SK-N-MC (cell line): Measurements from ENCODE around the gene HSPB6.

Source experiments
- EZH2 ChIP-seq: fragments of 200-600 bp; sonication (generic); IDR thresholded peaks from one replicate; pipeline ENCODE4 v1.6.1; 2017; ENCODE audit warnings: antibody characterized with exemption
- FOXP2 ChIP-seq: optimal IDR thresholded peaks from 2 replicates; pipeline ENCODE3; 2011; ENCODE audit warnings: mild to moderate bottlenecking, moderate library complexity; ENCODE audit not compliant: insufficient read depth; ENCODE audit errors: extremely low read length, control extremely low read depth
- POLR2AphosphoS5 ChIP-seq: IDR thresholded peaks from 2 replicates; pipeline ENCODE4 v1.6.1; 2012; ENCODE audit warnings: mild to moderate bottlenecking, low read depth, low read length, borderline replicate concordance

DNA sequence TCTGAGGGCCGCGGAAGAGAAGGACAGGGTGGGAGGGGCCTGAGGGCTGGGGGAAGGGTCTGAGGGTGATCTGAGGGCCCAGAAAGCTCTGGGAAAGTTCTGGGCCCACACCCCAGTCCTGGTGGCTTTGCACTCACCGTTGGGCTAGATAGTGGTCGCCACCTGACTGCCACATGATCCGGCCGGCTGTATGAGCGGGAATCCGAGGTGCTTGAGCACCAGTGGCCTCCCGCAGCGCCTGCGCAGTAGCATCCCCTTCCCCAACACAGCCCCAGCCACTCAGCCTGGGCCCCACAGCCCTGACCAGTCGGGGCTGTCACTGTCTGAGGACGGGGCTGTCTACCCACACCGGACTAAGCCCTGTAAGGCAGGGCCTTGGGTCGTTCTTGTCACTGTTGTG lies 40.8 kb upstream of the HSPB6 start:
- TF ChIP-seq EZH2 (no peak), POLR2AphosphoS5 (no peak), FOXP2 (no peak)
